Measurements from ENCODE around the gene RPA4.

DNA sequence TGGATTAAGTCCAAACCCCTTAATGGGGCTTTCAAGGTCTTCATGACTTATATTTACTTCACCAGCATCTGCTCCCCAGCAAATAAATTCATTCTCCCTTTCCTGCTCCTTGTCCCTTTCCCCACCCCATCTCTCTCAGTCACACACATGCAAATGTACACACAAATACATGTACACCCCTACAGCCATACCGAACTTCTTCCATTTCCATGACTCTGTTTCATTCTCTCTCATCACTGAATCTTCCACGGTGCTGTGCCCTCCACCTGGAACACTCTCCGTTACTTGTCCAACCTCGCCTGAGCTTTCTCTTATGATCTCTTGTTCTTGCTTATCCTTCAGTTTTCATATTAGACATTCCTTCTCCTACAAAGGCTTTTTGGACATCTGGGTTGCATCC lies 22.0 kb upstream of the RPA4 start:
- TF ChIP-seq, protein P1, sequence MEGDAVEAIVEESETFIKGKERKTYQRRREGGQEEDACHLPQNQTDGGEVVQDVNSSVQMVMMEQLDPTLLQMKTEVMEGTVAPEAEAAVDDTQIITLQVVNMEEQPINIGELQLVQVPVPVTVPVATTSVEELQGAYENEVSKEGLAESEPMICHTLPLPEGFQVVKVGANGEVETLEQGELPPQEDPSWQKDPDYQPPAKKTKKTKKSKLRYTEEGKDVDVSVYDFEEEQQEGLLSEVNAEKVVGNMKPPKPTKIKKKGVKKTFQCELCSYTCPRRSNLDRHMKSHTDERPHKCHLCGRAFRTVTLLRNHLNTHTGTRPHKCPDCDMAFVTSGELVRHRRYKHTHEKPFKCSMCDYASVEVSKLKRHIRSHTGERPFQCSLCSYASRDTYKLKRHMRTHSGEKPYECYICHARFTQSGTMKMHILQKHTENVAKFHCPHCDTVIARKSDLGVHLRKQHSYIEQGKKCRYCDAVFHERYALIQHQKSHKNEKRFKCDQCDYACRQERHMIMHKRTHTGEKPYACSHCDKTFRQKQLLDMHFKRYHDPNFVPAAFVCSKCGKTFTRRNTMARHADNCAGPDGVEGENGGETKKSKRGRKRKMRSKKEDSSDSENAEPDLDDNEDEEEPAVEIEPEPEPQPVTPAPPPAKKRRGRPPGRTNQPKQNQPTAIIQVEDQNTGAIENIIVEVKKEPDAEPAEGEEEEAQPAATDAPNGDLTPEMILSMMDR (IDR thresholded peaks at IDR 0.05): no peak
- no peak for TF ChIP-seq POLR2AphosphoS5 (IDR thresholded peaks at IDR 0.05)

All from esophagus muscularis mucosa (tissue), 3 donors.